GM18867 (cell line): Measurements from ENCODE around the gene SLC23A1.

Experiments used
- ATAC-seq: cut with Tn5 transposase; IDR thresholded peaks from one replicate; pipeline ENCODE4 v1.9.1; 2021; ENCODE audit warnings: mild to moderate bottlenecking, moderate library complexity; ENCODE audit not compliant: unreplicated experiment

SLC23A1 gene

DNA sequence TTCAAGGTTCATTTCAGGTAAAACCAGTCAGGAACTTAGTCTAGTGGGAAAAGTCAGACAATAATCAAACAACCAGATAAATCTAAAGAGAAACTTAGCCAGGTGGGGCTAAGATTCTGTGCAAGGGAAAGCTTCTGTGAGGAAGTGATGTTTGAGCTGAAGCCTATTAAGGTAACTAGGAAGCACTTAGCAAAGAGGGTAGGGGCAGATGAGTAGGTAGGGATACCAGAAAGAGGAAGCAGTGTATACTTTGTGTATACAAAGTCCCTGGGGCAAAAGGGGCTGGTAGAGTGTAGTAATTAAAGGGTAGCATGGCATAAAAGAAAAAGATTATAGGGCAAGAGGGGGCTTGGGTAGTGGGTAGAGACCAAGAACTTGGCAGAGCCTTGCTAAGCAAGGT, 24.4 kb upstream of the SLC23A1 start:
- ATAC-seq, result no peak

GRCh38 chr5:139406963-139407362, 23.9 kb upstream of the SLC23A1 start:
- no peak for ATAC-seq

GRCh38 chr5:139404484-139404840, 21.4 kb upstream of the SLC23A1 start:
- ATAC-seq, result no peak

- peak; percentile 85 for ATAC-seq
Measured at GRCh38 chr5:139403787-139404483, 20.8 kb upstream of the SLC23A1 start, which contains the start of gene SPATA24. Gene SPATA24, minus strand, starts transcription at chr5:139404089. Its CDS starts 29 bp downstream, at chr5:139404060.

DNA sequence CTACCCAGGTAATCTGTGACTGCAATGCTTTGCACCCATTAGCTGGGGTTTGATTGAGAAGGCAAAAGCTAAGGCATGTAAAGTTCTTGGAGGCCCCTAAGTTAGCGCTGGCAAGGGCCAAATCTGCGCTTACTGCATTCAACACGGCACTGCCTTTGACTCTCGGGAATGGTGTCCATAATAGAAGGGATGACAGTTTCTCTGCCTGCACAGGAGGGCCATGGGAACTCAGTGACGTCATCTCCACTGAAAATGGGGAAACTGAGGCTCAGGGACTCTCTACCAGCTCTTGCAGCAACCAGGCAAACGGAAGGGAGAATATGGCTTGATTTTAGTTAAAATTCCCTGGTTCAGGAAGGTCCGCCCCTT, 20.3 kb upstream of the SLC23A1 start:
- peak; percentile 1 for ATAC-seq

- no peak for ATAC-seq
Measured at GRCh38 chr5:139402561-139403158, 19.6 kb upstream of the SLC23A1 start.

- ATAC-seq, result no peak
Measured at GRCh38 chr5:139401546-139401945, 18.4 kb upstream of the SLC23A1 start.

- ATAC-seq, result no peak
Measured at GRCh38 chr5:139399501-139400121, 16.5 kb upstream of the SLC23A1 start.

DNA sequence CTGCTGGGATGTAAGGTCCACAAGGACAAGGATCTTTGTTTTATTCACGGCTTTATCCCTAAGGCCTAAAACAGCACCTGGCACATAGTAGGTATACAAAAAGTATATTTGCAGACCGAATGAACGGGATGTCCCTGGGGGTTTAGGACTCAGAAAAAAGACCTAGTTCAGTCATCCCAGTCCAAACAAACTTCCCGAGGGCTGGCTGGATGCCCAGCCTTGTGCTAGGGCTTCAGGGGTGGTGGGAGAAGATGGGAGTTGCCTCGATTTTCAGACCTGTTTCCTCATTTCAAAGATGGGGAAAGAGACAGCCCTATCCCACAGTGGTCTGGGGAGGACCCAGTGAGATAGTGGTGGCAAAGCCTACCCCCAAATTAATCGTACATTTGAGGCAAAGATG, 14.8 kb upstream of the SLC23A1 start:
- no peak for ATAC-seq

GRCh38 chr5:139396691-139397090, 13.6 kb upstream of the SLC23A1 start:
- ATAC-seq, result no peak

DNA sequence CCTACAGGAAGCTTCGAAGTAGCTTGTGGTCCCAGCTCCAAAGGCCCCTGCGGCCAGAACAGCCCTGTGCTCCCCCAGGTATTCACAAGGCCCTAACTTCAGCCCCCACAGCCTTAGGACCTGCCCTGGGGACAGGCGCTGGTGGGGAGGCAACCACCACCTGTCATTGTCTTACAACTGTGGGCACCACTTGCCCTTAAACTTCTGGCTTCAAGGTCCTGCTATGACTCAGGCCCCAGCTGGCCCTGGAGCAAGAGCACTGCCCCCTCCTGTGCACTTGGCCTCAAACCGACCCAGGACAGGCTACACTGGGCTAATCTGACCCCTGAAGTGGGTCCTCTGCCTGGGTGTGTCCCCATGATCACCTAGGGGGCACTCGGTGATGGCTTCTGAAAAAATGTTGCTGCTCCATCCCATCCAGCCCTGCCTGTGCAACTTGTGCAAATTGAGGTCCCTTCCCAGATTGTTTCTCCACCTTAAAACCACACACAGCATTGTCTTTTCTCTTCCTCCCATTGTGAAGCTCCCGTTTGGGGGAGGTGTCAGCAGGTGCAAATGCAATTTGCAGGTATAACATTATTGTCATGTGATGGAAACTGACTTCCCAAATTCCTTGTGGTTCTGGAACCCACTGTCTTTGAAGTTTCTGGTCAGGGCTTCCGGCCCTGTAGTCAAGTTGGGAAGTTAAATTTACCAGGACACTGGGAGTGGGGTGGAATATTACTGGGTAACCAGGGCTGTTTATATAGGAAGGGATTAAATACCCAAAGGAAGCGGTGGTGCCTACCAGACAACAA, 12.9 kb upstream of the SLC23A1 start:
- ATAC-seq, result no peak

DNA sequence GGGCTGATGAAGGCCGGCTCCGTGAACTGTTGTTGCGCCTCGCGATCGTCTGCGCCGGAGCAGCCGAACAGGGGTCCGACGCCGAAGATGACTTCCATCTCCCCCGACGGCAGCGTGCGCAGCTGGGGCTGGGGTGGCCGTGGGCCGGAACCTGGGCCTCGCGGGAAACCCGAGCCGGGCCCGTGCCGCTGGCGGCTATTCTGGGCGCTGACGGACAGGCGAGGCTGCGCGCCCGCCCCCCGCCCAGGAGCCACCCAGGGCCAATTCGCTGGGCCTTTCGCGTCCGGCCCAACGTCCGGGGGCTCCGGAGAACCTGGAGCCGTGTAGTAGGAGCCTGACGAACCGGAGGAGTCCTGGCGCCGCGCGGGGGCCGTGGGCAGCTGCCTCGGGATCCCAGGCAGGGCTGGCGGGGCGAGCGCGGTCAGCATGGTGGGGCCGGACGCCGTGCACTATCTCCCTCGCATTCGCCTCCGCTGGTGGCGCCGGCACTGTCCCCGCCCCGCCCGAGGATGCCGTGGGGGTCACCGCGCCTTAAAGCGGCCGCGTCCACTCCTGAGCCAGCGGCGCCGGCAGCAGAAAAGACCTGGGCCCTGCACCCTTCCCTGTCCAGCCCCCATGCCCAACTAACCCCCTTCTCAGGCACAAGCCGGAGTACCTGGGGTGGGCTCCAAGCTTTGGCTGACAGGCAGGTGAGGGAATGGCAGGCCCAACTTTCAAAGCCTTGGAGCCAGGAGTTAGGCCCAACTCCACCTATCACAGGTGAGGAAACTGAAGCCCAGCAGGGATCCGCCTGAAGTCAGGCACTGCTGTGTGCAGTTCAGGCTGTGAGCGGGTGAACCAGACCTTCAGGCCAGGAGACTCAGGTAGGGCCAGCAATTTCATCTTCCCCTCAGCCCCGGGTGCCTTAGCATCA, 11.8 kb upstream of the SLC23A1 start, which contains the start of gene PROB1:
PROB1 (minus strand) TSS at position 451 of the 913 bp plus-strand sequence; CDS start at position 428, 23 bp downstream.
- no peak for ATAC-seq

- ATAC-seq, result no peak
Measured at GRCh38 chr5:139394123-139394653, 11.1 kb upstream of the SLC23A1 start.

GRCh38 chr5:139393497-139394122, 10.5 kb upstream of the SLC23A1 start:
- ATAC-seq, result no peak

DNA sequence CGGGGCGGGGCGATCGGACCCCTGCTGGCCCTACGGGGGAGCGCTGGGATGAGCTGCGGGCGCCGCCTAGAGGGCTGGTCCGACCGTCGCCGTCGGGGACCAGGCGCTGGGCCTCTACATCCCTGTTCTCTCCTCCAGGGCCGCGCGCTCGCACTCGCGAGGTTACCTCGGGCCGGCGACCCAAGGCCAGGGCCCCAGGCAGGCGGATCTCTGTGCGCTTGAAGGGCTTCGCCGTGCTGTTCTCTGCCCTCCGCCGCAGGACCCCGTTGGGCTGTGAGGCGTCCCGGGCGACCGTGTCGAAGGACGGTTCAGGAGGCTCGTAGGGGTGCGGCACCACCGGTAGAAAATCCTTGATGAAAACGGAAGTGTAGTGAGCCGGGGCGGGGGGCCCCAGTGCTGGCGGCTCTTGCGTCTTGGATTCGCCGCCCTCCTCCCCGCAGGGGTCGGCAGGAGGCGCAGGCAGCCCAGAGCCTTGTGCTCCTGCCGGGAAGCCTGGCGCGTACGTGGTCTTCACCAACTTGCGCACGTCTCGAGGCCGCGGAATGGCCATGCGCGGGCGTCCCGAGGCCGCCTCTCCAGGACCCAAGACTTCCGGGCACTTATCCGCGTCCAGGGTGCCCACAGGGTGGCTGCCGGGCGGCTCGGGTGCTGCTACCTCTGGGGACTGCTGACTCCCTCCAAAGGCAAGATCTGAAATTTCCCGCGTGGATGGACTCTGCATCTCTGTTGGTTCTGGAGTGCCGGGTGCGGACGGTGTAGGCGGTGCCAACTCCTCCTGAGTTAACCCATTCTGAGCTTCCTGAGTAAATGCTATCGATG, 9.8 kb upstream of the SLC23A1 start:
- ATAC-seq, result peak; percentile 50

GRCh38 chr5:139392324-139392677, 9.2 kb upstream of the SLC23A1 start:
- ATAC-seq, result no peak

DNA sequence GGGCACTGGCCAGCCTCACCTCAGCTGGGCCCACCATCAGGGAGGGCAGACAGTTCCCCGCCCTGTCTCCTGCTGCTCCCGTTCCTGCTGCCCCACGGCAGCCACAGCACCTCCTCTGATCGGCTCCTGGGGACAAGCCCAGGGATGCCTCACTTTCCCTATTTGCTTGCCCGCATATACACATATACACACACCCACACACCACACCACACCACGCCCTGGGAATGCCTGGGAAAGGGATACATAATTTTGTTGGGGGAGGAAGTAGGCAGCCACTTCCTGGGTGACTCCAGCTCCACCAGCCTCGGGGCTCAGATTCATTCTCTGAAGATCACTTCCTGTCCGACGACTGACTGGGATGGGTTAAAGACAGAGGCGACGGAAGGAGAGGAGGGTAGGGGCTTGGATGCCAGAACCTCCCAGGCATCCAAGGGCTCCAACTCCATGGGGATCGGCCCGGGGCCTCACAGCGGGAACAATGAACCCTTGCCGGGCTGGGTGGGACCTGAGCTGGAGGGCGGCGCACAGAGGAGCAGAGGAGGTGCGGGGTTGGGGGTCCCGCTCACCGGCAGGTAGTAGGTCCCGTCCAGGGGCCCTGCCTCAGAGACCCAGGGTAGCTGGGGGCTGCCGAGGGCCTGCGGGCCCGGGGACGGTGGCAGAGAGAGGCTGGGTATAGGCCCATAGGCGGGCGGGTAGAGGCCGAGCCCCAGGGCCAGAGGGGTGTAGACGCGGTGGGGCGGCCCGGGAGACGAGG, 8.7 kb upstream of the SLC23A1 start:
- no peak for ATAC-seq
